ENCODE measurements around the gene PCDHGA6. TPM values are rescaled to one million over a fixed set of nuclear protein-coding genes. Genes with fewer than 3 reads are reported as not detected.

Gene PCDHGA6
- total RNA-seq, 3 donors from 2014 or later (not counting 1 experiment from before 2014, with no cell fraction given) = 0.20 to 0.75 (median 0.21) TPM

- H3K9me3 Mint-ChIP-seq = peaks cover 0 to 3% of the 10 kb centered on the region in 2 donors
- intact Hi-C loops (cut with micrococcal nuclease) = no loop called here
- 51% methylated on average over 19 of the region's 19 CpGs for WGBS (ENCODE audit: insufficient coverage)
- Histone ChIP-seq H3K4me3 (ENCODE audit: low read length) (no peak overlapping the region), H3K36me3 (ENCODE audit: control insufficient read depth, insufficient read depth, low read length) (no peaks in the 10 kb centered on the region), H3K27ac (ENCODE audit: low read length) (no peak overlapping the region), H3K4me1 (ENCODE audit: control insufficient read depth, insufficient read depth, low read length) (peaks cover 5% of the 10 kb centered on the region), H3K9me3 (ENCODE audit: control insufficient read depth, insufficient read depth, low read length) (peaks cover 32% of the 10 kb centered on the region), H3K27me3 (ENCODE audit: control insufficient read depth, insufficient read depth, low read length) (peaks cover 51% of the 10 kb centered on the region)
- H3K4me3 Mint-ChIP-seq = no peak overlapping the region
- no peak overlapping the region for H3K27ac Mint-ChIP-seq
- peaks cover 51 to 81% of the 10 kb centered on the region in 2 donors for H3K27me3 Mint-ChIP-seq (ENCODE audit: low read depth in 2 of 2)
- no peak for ATAC-seq
- H3K36me3 Mint-ChIP-seq = peaks cover 36% of the 10 kb centered on the region
- no peak for DNase-seq
- H3K4me1 Mint-ChIP-seq = peaks cover 5% of the 10 kb centered on the region in 2 donors
- no peak for TF ChIP-seq CTCF (IDR thresholded peaks at IDR 0.05)
These were observed 16.7 kb upstream of the PCDHGA6 start for GRCh38 chr5:141356950-141357349.

GRCh38 chr5:141359790-141360426 lies 13.8 kb upstream of the PCDHGA6 start, which contains the start of gene PCDHGB2:
TSS of gene PCDHGB2 (plus strand) at chr5:141359994. CDS start at chr5:141360136, 142 bp downstream.
- Histone ChIP-seq H3K9me3 (ENCODE audit: control insufficient read depth, insufficient read depth, low read length) (peaks cover 35% of the 10 kb centered on the region), H3K27me3 (ENCODE audit: control insufficient read depth, insufficient read depth, low read length) (peaks cover 62% of the 10 kb centered on the region), H3K4me1 (ENCODE audit: control insufficient read depth, insufficient read depth, low read length) (peaks cover 4% of the 10 kb centered on the region), H3K27ac (ENCODE audit: low read length) (no peak within 1 kb of the TSS), H3K36me3 (ENCODE audit: control insufficient read depth, insufficient read depth, low read length) (no peaks in the 10 kb centered on the region), H3K4me3 (ENCODE audit: low read length) (peak within 1 kb of the TSS; percentile 26)
- intact Hi-C loops (cut with micrococcal nuclease) = no loop called here
- Mint-ChIP-seq H3K27ac (peak within 1 kb of the TSS; percentile 5 to 62), H3K27me3 (ENCODE audit: low read depth in 2 of 2) (peaks cover 57 to 77% of the 10 kb centered on the region in 2 donors), H3K4me3 (peak within 1 kb of the TSS; percentile 89), H3K36me3 (peaks cover 35% of the 10 kb centered on the region), H3K4me1 (peaks cover 5% of the 10 kb centered on the region in 2 donors), H3K9me3 (peaks cover 4 to 10% of the 10 kb centered on the region in 2 donors)
- ATAC-seq = peak in 2 of 3 donors; percentile 56 to 69
- DNase-seq = peak in 1 of 2 donors; percentile 61
- 26% methylated on average over 24 of the region's 24 CpGs for WGBS (ENCODE audit: insufficient coverage)
- TF ChIP-seq CTCF (IDR thresholded peaks at IDR 0.05) = peak; percentile 36

- intact Hi-C loops (cut with micrococcal nuclease) = no loop called here
- no peaks in the 10 kb centered on the region for H3K36me3 ChIP-seq (ENCODE audit: control insufficient read depth, insufficient read depth, low read length)
- no peaks in the 10 kb centered on the region for H3K4me1 ChIP-seq (ENCODE audit: control insufficient read depth, insufficient read depth, low read length)
- no peak for TF ChIP-seq CTCF (IDR thresholded peaks at IDR 0.05)
- H3K4me3 ChIP-seq (ENCODE audit: low read length) = no peak overlapping the region
- DNase-seq = no peak
- peaks cover 5% of the 10 kb centered on the region in 2 donors for H3K4me1 Mint-ChIP-seq
- no peak overlapping the region for H3K4me3 Mint-ChIP-seq
- H3K9me3 Mint-ChIP-seq = peaks cover 4 to 10% of the 10 kb centered on the region in 2 donors
- H3K27me3 Mint-ChIP-seq (ENCODE audit: low read depth in 2 of 2) = peaks cover 59 to 80% of the 10 kb centered on the region in 2 donors
- peaks cover 43% of the 10 kb centered on the region for H3K36me3 Mint-ChIP-seq
- no peak overlapping the region for H3K27ac ChIP-seq (ENCODE audit: low read length)
- WGBS (ENCODE audit: insufficient coverage) = 46% methylated on average over 13 of the region's 15 CpGs
- peaks cover 63% of the 10 kb centered on the region for H3K27me3 ChIP-seq (ENCODE audit: control insufficient read depth, insufficient read depth, low read length)
- no peak overlapping the region for H3K27ac Mint-ChIP-seq
- ATAC-seq = no peak
- peaks cover 40% of the 10 kb centered on the region for H3K9me3 ChIP-seq (ENCODE audit: control insufficient read depth, insufficient read depth, low read length)
These were observed 13.0 kb upstream of the PCDHGA6 start for GRCh38 chr5:141360685-141361084.
